OCI-LY7 (cell line): ENCODE results near the gene PLAGL1. TPM values are rescaled to one million over a fixed set of nuclear protein-coding genes. Genes with fewer than 3 reads are reported as not detected.

Experiments
- BruUV-seq: library from RNA; stranded (reverse); fragments of 400-500 nt; replicated peaks from 2 replicates; lab custom pipeline; 2021; lab: Mats Ljungman, UMichigan
- CTCF ChIA-PET: fragments of 300-600 bp; sonication (Branson Sonifier 250); formaldehyde crosslinking; loops from one replicate; lab custom pipeline; 2022; ENCODE audit warnings: antibody characterized with exemption; ENCODE audit not compliant: unreplicated experiment; lab: Charles Lee
- POLR2A ChIA-PET: fragments of 300-600 bp; sonication (Branson Sonifier 250); formaldehyde crosslinking; loops from one replicate; lab custom pipeline; 2022; ENCODE audit warnings: antibody characterized with exemption; lab: Charles Lee
- DNase-seq: peaks from one replicate; pipeline ENCODE4 v3.0.0-alpha.2; 2015; ENCODE audit warnings: low spot score
- H2AFZ ChIP-seq: fragments of 200-600 bp; sonication (generic), shearing (Covaris generic); 2 replicates; pipeline ENCODE4 v1.6.1; 2014; ENCODE audit warnings: mild to moderate bottlenecking, antibody characterized with exemption, low read length, moderate library complexity
- H3K27ac ChIP-seq: fragments of 200-600 bp; sonication (generic); 2 replicates; pipeline ENCODE4 v1.5.1; 2014; ENCODE audit warnings: mixed run types, low read depth, mild to moderate bottlenecking, moderate library complexity, low read length, inconsistent platforms; ENCODE audit not compliant: poor library complexity, severe bottlenecking
- H3K36me3 ChIP-seq: fragments of 200-600 bp; sonication (generic); 2 replicates; pipeline ENCODE4 v1.6.1; 2014; ENCODE audit warnings: mild to moderate bottlenecking, antibody characterized with exemption, low read length, moderate library complexity, mixed read lengths; ENCODE audit not compliant: insufficient read depth
- H3K4me1 ChIP-seq: fragments of 200-600 bp; sonication (generic); 2 replicates; pipeline ENCODE4 v1.5.1; 2014; ENCODE audit warnings: mild to moderate bottlenecking, low read length; ENCODE audit not compliant: insufficient read depth, poor library complexity, severe bottlenecking
- H3K4me2 ChIP-seq: fragments of 200-600 bp; sonication (generic); 2 replicates; pipeline ENCODE4 v1.6.1; 2014; ENCODE audit warnings: mild to moderate bottlenecking, low read length
- H3K4me3 ChIP-seq: fragments of 200-600 bp; sonication (generic); 2 replicates; pipeline ENCODE4 v1.5.1; 2014; ENCODE audit warnings: mild to moderate bottlenecking, low read depth, low read length; ENCODE audit not compliant: poor library complexity, severe bottlenecking
- H3K79me2 ChIP-seq: fragments of 200-600 bp; sonication (generic); 2 replicates; pipeline ENCODE4 v1.6.1; 2016; ENCODE audit warnings: low read depth, mild to moderate bottlenecking, low read length, moderate library complexity, mixed read lengths; ENCODE audit not compliant: insufficient read depth
- H3K9me2 ChIP-seq: fragments of 200-600 bp; sonication (generic); 2 replicates; pipeline ENCODE4 v1.6.1; 2016; ENCODE audit warnings: mild to moderate bottlenecking, low read length, mixed read lengths; ENCODE audit not compliant: insufficient read depth
- H3K9me3 ChIP-seq: fragments of 200-600 bp; sonication (generic); 2 replicates; pipeline ENCODE4 v1.6.1; 2014; ENCODE audit warnings: mild to moderate bottlenecking, mixed run types, low read length, mixed read lengths
- H4K20me1 ChIP-seq: fragments of 200-600 bp; sonication (generic); 2 replicates; pipeline ENCODE4 v1.6.1; 2014; ENCODE audit warnings: mild to moderate bottlenecking, antibody characterized with exemption, low read length, moderate library complexity, mixed read lengths; ENCODE audit not compliant: insufficient read depth
- CTCF ChIP-seq: fragments of 200-600 bp; sonication (generic); conservative IDR thresholded peaks from 2 replicates; pipeline ENCODE4 v1.5.1; 2014; ENCODE audit warnings: mild to moderate bottlenecking, antibody characterized with exemption, low read length, moderate library complexity, mixed read lengths
- EZH2phosphoT487 ChIP-seq: fragments of 200-600 bp; sonication (generic); IDR thresholded peaks from 2 replicates; pipeline ENCODE4 v1.6.1; 2018; ENCODE audit warnings: low read depth, borderline replicate concordance, mild to moderate bottlenecking, mixed run types, antibody characterized with exemption, low read length, moderate library complexity, mixed read lengths
- intact Hi-C: fragments of 100-400 bp; cut with micrococcal nuclease; formaldehyde crosslinking; loops from one replicate; pipeline ENCODE4 v1.10.0; 2022; ENCODE audit not compliant: unreplicated experiment
- total RNA-seq, 2 experiments: library from RNA; depleted of rRNA in 1 of 2; stranded (reverse); fragments of >200 nt in 1 of 2; shearing (Covaris generic) in 1 of 2; gene quantifications; 2 replicates each; pipeline ENCODE4 v1.2.3, GENCODE V29; 2014 to 2022

The PLAGL1 gene
- total RNA-seq, 2 experiments from 2014 or later, result 1.7 TPM

DNA sequence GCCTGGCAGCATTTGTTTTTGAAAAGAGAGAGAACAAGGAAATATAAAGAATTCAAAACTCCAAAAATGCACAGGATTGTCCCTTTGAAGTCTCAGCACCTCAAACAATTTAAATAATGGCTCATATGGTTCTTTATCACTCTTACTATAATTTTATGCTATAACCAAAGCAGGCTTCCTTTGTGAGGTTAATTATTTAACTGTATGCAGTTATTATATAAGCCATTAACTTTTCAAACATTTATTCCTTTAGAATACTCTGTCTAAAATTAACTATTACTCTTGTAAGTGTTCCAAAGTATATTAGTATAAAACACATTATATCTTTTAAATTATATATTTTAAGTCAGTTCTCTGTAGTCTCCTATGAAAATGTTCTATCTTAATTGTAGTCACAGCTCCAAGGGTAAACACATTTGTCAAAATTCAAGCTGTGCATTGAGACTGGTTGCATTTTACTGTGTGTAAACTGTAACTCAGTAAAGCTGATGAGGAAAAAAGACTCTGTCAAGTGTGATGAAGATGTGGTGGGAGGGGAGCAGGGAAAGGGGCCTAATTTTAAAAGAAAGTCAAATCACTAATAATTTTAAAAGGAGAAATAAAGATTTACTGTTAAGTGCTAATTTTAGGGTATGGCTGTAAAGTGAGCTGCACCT is 20.0 kb upstream of the PLAGL1 start:
- H3K4me1 ChIP-seq, result no peaks in the 10 kb centered on the region
- no peaks in the 10 kb centered on the region for H3K79me2 ChIP-seq
- no peak for TF ChIP-seq CTCF
- TF ChIP-seq EZH2phosphoT487, result no peak
- intact Hi-C loops, result no loop called here
- H2AFZ ChIP-seq, result no peak overlapping the region
- no peak overlapping the region for H3K27ac ChIP-seq
- no peaks in the 10 kb centered on the region for H4K20me1 ChIP-seq
- no peak overlapping the region for H3K4me2 ChIP-seq
- H3K36me3 ChIP-seq, result no peaks in the 10 kb centered on the region
- no peak overlapping the region for H3K4me3 ChIP-seq
- no peaks in the 10 kb centered on the region for H3K9me3 ChIP-seq
- DNase-seq, result no peak
- no TSS peak for BruUV-seq
- ChIA-PET POLR2A (no interaction called here), CTCF (no interaction called here)
- H3K9me2 ChIP-seq, result no peaks in the 10 kb centered on the region

DNA sequence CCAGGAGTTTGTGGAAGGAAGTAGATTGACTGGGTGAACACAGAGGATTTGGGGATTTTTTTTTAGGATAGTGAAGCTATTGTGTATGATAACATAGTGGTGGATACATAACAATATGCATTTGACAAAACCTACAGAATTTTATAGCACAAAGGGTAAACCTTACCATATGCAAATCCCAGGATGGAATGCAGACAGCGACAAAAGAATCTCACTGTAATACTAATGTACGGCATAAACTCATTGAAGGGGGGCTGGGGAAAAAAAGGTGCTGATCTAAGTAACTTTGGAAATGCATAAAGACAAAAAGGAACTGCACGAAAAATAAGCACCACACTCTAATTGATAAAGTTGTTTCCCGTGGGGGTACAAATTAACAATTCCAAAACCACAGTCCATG is 15.2 kb upstream of the PLAGL1 start:
- H3K36me3 ChIP-seq, result no peaks in the 10 kb centered on the region
- no peaks in the 10 kb centered on the region for H4K20me1 ChIP-seq
- no peaks in the 10 kb centered on the region for H3K4me1 ChIP-seq
- no peak overlapping the region for H2AFZ ChIP-seq
- POLR2A ChIA-PET, result interaction anchor here (0.6 kb wide), 2 partner anchors 443 to 1581 kb away, joined by 4 read pairs; no protein-coding TSS in a partner anchor
- DNase-seq, result no peak
- no TSS peak for BruUV-seq
- no peak for TF ChIP-seq EZH2phosphoT487
- TF ChIP-seq CTCF, result no peak
- no peak overlapping the region for H3K27ac ChIP-seq
- no peak overlapping the region for H3K4me2 ChIP-seq
- no peaks in the 10 kb centered on the region for H3K9me3 ChIP-seq
- H3K9me2 ChIP-seq, result no peaks in the 10 kb centered on the region
- intact Hi-C loops, result no loop called here
- H3K79me2 ChIP-seq, result no peaks in the 10 kb centered on the region
- CTCF ChIA-PET, result no interaction called here
- H3K4me3 ChIP-seq, result no peak overlapping the region

GRCh38 chr6:144019929-144020328 is 11.9 kb upstream of the PLAGL1 start:
- TF ChIP-seq EZH2phosphoT487 (no peak), CTCF (no peak)
- Histone ChIP-seq H3K4me2 (no peak overlapping the region), H3K36me3 (no peaks in the 10 kb centered on the region), H3K9me2 (no peaks in the 10 kb centered on the region), H3K79me2 (no peaks in the 10 kb centered on the region), H3K4me3 (no peak overlapping the region), H3K27ac (no peak overlapping the region), H3K4me1 (no peaks in the 10 kb centered on the region), H4K20me1 (no peaks in the 10 kb centered on the region), H2AFZ (no peak overlapping the region), H3K9me3 (no peaks in the 10 kb centered on the region)
- intact Hi-C loops, result no loop called here
- DNase-seq, result no peak
- POLR2A ChIA-PET, result interaction anchor here (0.7 kb wide), 2 partner anchors 107 to 108 kb away, joined by 3 read pairs; no protein-coding TSS in a partner anchor
- CTCF ChIA-PET, result no interaction called here
- no TSS peak for BruUV-seq
